Measurements from ENCODE around the gene RNASE13.

The RNASE13 gene

GRCh38 chr14:21040370-21040925 lies 5.8 kb upstream of the RNASE13 start:
- DNase-seq (ENCODE audit: low read depth), result no peak
- TF ChIP-seq CTCF (conservative IDR thresholded peaks at IDR 0.05; ENCODE audit: low read length), result no peak
- H3K4me3 ChIP-seq (ENCODE audit: low read length), result no peak overlapping the region

GRCh38 chr14:21039585-21040369 lies 5.2 kb upstream of the RNASE13 start:
- DNase-seq (ENCODE audit: low read depth), result peak; percentile 74
- no peak overlapping the region for H3K4me3 ChIP-seq (ENCODE audit: low read length)
- TF ChIP-seq CTCF (conservative IDR thresholded peaks at IDR 0.05; ENCODE audit: low read length), result peak; percentile 80

GRCh38 chr14:21038441-21039422 lies 4.1 kb upstream of the RNASE13 start:
- H3K4me3 ChIP-seq (ENCODE audit: low read length), result peak overlapping the region; percentile 15; the same call in 1 of the 2 replicates
- TF ChIP-seq CTCF (conservative IDR thresholded peaks at IDR 0.05; ENCODE audit: low read length), result no peak
- DNase-seq (ENCODE audit: low read depth), result peak; percentile 89

- TF ChIP-seq CTCF (conservative IDR thresholded peaks at IDR 0.05; ENCODE audit: low read length), result no peak
- H3K4me3 ChIP-seq (ENCODE audit: low read length), result no peak overlapping the region
- no peak for DNase-seq (ENCODE audit: low read depth)
Observed at GRCh38 chr14:21037156-21037555, 2.5 kb upstream of the RNASE13 start.

GRCh38 chr14:21036751-21037150 lies 2.1 kb upstream of the RNASE13 start:
- no peak for DNase-seq (ENCODE audit: low read depth)
- TF ChIP-seq CTCF (conservative IDR thresholded peaks at IDR 0.05; ENCODE audit: low read length), result no peak
- H3K4me3 ChIP-seq (ENCODE audit: low read length), result no peak overlapping the region

- H3K4me3 ChIP-seq (ENCODE audit: low read length), result no peak overlapping the region
- DNase-seq (ENCODE audit: low read depth), result no peak
- no peak for TF ChIP-seq CTCF (conservative IDR thresholded peaks at IDR 0.05; ENCODE audit: low read length)
Observed at GRCh38 chr14:21033133-21033698, 1.4 kb downstream of the RNASE13 start.

All from AG10803 (cell line).